Measurements from ENCODE around the gene TPCN1.

- TF ChIP-seq CTCF (IDR thresholded peaks at IDR 0.05; ENCODE audit: insufficient read depth, low read length, poor library complexity, severe bottlenecking) (no peak), EZH2phosphoT487 (conservative IDR thresholded peaks at IDR 0.05; ENCODE audit: low read length) (no peak)
These were observed 35.9 kb upstream of the TPCN1 start, which contains the start of the genes DDX54 and RITA1 for GRCh38 chr12:113185180-113186032.
